Breast epithelium (tissue), 3 donors: Measurements from ENCODE around the gene SLC2A3.
"Not testable (repeated sequence)": the region's sequence is repeated elsewhere in the genome, so short reads cannot be mapped to it uniquely, and the experiment has no call there.

Source experiments
- CTCF ChIP-seq, 3 donors: fragments of 450-650 bp; IDR thresholded peaks; one replicate each; pipeline ENCODE4 v1.5.1; 2016 to 2017; ENCODE audit warnings: antibody characterized with exemption in 3 of 3, mild to moderate bottlenecking in 3 of 3, moderate library complexity in 3 of 3
- POLR2A ChIP-seq: fragments of 450-650 bp; IDR thresholded peaks from one replicate; pipeline ENCODE4 v1.6.1; 2016; ENCODE audit warnings: antibody characterized with exemption, mild to moderate bottlenecking, moderate library complexity

GRCh38 chr12:7971765-7972164 lies 35.8 kb upstream of the SLC2A3 start:
- TF ChIP-seq POLR2A; CTCF (IDR thresholded peaks at IDR 0.05): not testable (repeated sequence)
